AG09309 (cell line): Measurements from ENCODE around the gene C6orf47.
A peak's percentile ranks its signal among the peaks of the same experiment; 100 is the strongest.

ENCODE experiments used
- DNase-seq: peaks from one replicate; pipeline ENCODE4 v3.0.0-alpha.2; 2010; ENCODE audit warnings: low read depth
- H3K4me3 ChIP-seq: 2 replicates; pipeline ENCODE4 v1.5.1; 2011; ENCODE audit warnings: mild to moderate bottlenecking, low read depth, low read length, moderate library complexity; ENCODE audit not compliant: control insufficient read depth
- CTCF ChIP-seq: IDR thresholded peaks from 2 replicates; pipeline ENCODE4 v1.5.1; 2011; ENCODE audit warnings: mild to moderate bottlenecking, low read depth, low read length, inconsistent platforms; ENCODE audit not compliant: insufficient read depth, control insufficient read depth; ENCODE audit errors: missing control alignments

Gene C6orf47

GRCh38 chr6:31702819-31703716 is 42.5 kb upstream of the C6orf47 start, which contains the start of gene ABHD16A:
TSS of gene ABHD16A (minus strand) at chr6:31703324. CDS start at chr6:31703281, 43 bp downstream.
- TF ChIP-seq CTCF, result peak; percentile 9
- DNase-seq, result peak; percentile 90
- H3K4me3 ChIP-seq, result peak within 1 kb of the TSS; percentile 86

DNA sequence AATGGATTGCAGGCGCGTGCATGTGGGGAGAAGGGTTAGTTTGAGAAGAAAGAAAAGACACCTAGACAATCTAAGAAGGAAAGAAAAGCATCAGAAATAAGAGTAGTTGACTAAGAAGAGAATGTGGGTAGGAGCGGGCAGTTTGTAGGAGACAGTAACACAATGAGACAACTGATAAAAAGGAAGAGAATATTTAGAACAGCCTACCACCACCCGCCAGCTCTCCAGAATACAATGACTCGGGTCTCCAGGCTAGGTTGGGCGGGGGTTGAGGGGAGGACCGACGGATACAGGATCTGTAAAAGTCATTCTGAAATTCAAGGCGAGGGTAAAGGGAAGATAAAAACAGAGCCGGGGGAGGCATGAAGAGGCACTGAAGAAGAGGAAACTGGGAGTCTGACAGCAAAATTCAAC is 41.8 kb upstream of the C6orf47 start:
- no peak for TF ChIP-seq CTCF
- peak overlapping the region; percentile 86 for H3K4me3 ChIP-seq
- DNase-seq, result no peak

- no peak for DNase-seq
- no peak for TF ChIP-seq CTCF
- peak overlapping the region; percentile 86 for H3K4me3 ChIP-seq
These were observed 41.3 kb upstream of the C6orf47 start for GRCh38 chr6:31701666-31702404.

- no peak overlapping the region for H3K4me3 ChIP-seq
- no peak for TF ChIP-seq CTCF
- DNase-seq, result no peak
These were observed 40.3 kb upstream of the C6orf47 start for GRCh38 chr6:31700740-31701401.

DNA sequence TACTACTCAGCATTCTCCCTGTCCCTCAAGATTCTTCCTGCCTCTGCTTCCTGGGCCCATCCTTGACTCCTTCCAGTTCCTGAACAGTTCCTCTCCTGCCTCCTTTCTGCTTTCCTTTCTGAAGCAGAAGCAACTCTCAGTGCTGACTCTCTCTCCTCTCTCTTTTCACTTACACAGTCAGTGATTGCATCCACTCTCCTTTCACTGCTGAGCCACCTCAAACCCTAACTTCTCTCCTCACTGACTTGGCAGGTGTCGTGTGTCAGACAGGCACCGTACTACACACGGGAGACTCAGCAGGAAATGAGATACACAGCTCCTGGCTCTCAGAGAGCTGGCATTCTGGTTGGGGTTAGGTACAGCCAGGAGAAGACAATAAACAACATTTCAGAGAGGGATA is 37.0 kb upstream of the C6orf47 start:
- DNase-seq, result no peak
- no peak overlapping the region for H3K4me3 ChIP-seq

More for the DNA sequence above, 37.0 kb upstream of the C6orf47 start:
- no peak for TF ChIP-seq CTCF
